NCI-H524 treated with DMSO at 0.1 percent for 48 hours (cell line): ENCODE data around the gene ASTL.
"Not testable (repeated sequence)": the region's sequence is repeated elsewhere in the genome, so short reads cannot be mapped to it uniquely, and the experiment has no call there.

Source experiments
- DNase-seq: peaks from one replicate; lab custom pipeline; 2025; lab: John Stamatoyannopoulos, UW

The ASTL gene

DNA sequence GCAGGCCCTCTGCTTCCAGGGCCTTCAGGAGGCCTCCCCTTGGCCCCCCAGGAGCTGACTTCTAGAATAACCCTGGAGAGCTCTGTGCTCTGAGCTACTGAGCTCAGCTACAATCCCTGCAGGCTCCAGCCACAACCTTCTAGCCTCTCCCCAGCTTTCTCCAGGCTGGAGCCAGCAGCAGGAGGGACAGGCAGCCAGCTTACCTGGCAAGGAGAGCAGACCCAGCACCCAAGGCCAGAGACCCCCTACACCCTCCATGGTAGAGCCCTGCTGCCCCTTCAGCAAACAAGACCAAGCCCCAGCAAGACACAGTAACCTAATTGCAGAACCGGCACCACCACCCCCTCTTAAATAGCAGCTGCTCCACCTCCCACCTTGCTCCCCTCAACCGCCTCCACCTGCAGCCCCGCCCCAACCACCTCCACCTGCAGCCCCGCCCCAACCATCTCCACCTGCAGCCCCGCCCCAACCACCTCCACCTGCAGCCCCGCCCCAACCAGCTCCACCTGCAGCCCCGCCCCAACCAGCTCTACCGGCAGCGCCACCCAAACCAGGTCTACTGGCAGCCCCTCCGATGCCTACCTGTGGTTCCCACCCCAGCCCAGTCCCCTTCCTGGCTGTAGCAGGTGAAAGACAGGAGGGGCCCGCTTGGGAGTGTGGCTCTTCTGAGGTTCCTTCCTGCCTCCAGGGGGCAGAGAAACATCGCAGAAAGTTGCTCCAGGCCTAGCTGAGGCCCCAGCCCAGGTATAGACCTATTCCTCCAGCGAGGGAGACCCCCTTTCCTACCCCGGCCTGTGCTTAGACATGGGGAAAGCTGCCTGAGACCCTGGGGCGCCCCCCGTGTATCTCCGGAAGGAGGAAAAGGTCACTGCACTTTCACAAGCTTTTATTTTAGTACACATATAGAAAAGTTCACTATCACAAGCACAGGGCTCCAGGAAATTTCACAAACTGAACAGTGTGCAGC, at the start of gene ASTL:
Gene ASTL (minus strand): TSS at position 324 of the 967 bp plus-strand sequence. CDS start 66 bp downstream, at position 258.
- no peak for DNase-seq

DNA sequence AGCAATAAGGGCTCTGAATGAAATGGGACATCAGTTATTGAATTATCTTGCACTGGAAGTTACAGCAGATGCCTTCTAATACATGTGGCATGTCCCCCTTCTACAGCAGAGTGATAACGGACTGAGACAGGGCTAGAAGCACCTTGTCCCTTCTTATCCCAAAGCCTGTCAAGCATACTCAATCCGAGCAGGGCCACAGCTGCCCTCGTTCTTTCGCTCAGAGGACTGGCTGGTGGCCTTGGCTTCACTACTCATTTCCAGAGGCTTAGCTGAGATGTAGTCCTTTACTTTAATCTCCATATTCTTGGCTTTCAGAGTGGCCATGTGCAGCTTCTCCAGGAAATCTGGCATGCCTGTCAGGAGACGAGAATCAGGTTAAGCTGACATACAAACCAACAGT, 48.3 kb upstream of the ASTL start:
- DNase-seq: no peak

DNA sequence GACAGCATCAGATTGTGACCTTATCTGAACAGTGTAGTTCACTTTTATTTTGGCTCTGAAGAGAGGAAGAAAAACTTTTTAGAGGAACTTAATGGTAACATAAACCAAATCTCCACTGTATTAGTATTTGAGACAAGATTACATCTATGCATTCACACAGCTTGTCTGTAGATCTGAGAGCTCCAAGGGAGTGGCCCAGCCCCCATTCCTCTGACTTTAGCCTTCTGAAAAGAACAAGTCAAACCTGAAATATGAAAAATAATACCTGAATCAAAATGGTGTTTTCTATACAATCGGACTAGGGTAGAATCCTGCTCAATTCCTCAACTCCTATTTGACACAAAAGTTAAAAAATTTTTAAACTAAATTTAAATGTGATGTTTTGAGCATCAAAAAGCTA, 47.2 kb upstream of the ASTL start:
- DNase-seq: no peak

DNA sequence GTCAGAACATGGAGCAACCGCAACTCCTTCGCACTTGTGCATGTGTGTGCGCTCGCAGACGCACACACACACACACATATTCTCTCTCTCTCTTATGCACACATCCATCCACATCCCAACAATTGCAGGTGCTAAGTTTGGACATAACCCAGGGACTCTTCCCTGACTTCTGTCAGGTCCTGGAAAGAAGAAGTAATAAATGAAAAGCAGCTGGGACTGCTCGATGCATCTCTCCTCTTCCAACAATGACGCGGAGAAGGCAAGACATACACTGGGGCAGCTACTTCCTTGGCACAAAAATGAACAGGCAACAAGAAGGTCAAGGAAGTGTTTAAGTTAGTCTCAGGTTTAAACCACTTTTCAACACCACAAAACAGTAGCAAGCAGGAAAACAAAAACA, 46.7 kb upstream of the ASTL start:
- DNase-seq: no peak

DNA sequence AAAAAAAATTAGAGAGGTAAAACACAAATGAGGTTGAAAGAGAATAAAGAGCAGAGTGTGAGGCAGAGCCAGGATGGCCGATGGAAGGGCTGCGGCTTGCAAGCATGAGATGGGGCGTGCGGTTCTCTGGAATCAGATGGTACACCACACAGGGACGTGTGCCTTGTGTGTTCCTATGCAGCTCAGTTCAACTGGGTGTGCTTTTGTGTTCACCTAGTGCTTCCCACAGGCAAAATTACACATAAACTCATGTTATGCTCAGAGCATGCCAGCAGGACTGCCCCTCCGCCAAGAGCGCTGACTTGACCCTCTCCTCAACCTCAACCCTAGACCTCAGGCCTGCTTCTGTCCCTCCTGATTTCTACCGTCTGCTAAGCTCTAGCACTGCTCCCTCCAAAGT, 45.9 kb upstream of the ASTL start:
- no peak for DNase-seq

DNA sequence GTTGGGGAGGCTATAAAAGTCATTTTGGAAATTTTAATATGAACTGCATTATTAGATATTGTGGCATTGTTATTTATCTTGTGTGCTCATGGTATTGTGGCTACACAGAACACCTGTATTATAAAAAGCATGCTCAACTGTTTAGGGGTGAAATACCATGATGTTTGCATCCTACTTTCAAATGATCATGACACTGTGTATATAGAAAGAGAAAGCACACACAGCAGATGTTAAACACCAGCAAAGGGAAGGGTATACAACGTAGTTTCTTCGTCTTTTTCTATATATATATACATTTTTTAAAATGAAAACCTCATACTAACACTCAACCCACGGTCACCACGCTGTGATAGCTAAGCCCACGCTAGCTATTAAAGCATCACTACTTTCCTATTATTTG, 43.2 kb upstream of the ASTL start:
- DNase-seq: no peak

DNA sequence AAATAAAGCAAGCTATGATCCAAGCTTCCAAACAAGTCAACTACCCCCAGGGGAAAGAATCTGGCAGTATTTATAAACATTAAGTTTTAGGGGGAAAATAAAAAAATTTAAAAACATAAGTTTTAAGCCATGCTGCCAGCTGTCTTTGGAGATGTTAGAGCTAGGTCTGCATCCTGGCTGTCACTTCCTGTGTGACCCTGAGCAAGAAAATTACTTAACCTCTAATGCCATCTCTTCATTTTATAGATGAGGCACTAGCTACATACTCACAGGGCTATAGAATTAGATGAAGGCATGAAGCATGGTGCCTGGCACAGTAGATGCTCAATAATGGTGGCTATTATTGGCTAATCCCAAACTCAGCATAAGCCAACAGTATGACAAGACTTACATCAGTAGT, 42.2 kb upstream of the ASTL start:
- no peak for DNase-seq

DNA sequence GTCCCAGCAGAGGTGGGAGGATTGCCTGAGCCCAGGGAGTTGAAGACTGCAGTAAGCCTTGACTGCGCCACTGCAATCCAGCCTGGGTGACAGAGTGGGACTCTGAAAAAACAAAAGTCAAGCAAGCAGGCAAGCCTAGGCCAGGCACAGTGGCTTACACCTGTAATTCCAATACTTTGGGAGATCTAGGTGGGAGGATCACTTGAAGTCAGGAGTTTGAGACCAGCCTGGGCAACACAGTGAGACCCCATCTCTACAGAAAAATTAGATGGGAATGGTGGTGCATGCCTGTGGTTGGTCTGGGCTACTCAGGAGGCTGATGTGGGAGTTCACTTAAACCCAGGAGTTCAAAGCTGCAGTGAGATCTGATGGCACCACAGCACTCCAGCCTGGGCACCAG, 41.7 kb upstream of the ASTL start:
- no peak for DNase-seq

DNA sequence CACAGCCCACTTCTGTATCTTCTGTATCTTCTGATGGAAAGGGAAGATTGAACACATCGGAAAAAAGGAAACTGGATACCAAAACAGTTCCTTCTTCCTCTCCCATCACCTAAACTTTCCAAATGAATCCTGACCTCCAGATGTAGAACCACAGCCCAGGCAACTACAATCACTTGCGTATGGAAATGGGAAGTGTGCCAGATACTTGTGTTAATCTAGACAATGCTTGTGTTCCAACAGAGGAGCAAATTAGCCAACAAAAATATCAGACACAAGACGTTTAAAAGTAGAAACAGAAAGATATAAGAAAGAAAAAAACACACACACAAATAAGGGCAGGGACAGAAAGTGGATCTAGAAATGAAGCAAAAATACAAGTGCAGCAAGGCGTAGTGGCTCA, 38.4 kb upstream of the ASTL start:
- no peak for DNase-seq

DNA sequence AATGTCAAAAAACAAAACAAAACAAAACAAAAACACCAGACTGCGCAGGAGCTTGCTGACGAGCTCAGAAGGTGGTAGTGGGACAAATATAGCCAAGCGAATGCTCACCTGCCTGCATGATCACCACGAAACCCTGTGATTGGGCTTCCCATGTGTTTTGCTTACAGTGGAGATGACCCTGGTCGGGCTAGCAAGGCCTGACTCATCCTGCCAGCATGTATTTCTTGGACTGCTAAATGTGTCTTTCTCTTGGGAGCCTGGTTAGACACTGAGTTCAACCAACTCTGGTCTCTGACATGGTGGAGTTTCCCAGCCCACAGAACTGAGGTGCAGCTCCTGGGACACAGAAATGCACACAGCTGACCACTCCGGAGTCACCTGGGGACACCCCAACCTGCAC, 37.6 kb upstream of the ASTL start:
- DNase-seq: no peak

DNA sequence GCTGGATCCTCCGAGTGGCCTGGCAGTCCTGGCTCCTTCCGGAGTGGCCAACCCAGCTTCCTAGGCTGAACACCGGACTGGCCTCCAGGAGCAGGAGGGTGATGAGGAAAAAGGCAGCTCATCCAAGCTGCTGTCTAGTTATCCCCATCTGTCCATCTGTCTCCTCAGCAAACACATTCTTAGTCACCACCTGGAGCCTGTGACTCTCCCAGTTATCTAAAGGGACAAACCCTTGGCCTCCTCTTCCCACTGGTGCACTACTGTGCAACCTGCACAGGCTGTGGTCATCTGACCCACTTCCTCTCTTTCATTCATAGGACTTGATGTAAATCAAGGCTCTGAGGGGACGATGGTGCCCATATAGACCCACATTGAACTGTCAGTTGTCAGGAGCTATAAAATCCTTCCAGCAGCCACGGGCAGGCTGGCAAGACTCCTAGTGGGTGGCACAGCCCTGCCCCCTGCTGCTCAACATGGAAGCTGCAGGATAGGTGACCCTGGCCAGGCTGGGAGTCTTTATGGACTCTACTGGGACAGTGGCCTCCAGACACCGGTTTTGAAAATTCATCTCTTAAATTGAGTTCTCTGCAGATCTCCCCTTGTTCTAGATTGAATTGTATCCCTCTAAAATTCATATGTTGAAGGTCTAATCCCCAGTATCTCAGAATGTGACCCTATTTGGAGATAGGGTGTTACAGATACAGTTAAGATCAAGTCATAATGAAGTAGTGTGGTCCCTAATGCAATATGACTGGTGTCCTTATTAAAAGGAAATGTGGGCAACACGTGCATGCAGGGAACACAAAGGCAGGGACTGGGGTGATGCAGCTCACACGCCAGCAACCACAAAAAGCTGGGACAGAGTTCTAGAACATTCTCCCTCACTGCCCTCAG, 36.2 kb upstream of the ASTL start:
- DNase-seq: peak; percentile 76

DNA sequence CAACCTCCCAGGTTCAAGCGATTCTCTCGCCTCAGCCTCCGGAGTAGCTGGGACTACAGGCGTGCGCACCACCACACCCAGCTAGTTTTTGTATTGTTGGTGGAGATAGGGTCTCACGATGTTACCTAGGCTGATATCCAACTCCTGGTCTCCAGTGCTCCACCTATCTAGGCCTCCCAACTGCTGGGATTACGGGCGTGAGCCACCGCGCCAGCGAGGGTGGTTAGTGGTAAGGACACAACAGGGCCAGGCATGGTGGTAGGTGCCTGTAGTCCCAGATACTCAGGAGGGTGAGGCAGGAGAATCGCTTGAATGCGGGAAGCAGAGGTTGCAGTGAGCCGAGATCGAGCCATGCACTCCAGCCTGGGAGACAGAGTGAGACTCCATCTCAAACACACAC, 33.5 kb upstream of the ASTL start:
- DNase-seq: no peak

DNA sequence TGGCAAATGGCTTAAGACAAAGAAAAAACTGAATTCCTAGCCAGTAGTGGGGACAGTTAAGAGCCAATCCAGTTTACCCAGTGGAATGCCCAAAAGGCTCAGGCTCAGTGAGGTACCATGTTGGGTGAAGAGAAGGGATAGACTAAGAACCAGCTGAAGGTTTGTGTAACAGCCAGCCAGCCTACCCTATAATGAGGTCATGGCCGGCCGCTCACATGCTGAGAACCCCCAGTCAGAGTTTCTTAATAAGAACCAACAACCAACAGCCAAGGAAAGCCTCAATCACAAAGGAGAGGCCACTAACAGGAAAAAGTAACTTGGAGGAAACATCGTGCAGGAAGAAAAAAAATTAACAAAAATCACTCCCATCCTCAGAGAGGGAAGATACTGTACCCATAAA, 32.3 kb upstream of the ASTL start:
- no peak for DNase-seq

DNA sequence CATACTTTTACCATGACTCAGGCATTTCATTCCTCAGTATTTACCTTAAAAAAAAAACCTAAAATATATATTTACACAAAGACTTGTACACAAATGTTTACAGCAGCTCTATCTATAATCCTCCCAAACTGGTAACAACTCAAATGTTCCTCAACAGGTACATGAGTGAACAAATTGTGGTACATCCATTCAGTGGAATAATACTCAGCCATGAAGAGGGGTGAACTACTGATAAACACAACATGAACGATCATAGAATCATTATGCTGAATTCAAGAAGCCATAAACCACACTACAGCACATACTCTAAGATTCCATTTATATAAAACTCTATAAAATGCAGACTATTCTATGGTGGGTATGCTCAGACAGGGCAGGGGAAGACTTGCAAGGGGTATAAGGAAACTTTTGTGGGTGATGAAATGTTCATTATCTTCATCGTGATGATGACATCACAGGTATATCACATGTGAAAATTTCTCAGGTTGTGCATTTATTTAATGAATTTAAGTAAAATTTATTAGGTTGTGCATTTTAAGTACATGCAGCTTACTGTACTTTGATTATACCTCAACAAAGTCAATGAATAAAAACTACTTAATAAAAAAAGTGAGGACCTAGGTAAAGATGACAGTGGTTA, 31.7 kb upstream of the ASTL start:
- no peak for DNase-seq

DNA sequence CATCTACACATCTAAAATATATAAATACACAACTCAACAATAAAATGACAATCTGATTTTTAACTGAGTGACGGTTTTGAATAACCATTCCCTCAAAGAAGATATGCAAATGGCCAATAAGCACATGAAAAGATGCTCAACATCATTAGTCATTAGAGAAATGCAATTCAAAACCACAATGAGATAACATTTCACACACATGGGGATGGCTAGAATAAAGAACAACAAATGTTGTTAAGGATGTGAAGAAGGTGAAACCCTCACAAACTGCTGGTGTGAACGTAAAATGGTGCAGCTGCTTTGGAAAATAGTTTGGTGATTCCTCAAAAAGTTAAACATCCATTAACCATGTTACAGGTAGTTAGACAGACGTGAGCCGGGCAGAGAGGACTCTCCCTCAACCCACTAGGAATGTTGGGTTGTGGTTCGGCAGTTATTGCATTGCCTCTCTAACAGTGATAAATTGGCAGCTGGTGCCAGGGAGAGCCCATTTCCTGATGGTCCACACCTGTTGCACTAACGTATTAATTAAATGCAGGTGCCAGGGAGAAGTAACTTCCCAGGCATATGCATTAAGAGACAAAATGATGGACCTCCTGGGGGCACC, 29.2 kb upstream of the ASTL start:
- no peak for DNase-seq

DNA sequence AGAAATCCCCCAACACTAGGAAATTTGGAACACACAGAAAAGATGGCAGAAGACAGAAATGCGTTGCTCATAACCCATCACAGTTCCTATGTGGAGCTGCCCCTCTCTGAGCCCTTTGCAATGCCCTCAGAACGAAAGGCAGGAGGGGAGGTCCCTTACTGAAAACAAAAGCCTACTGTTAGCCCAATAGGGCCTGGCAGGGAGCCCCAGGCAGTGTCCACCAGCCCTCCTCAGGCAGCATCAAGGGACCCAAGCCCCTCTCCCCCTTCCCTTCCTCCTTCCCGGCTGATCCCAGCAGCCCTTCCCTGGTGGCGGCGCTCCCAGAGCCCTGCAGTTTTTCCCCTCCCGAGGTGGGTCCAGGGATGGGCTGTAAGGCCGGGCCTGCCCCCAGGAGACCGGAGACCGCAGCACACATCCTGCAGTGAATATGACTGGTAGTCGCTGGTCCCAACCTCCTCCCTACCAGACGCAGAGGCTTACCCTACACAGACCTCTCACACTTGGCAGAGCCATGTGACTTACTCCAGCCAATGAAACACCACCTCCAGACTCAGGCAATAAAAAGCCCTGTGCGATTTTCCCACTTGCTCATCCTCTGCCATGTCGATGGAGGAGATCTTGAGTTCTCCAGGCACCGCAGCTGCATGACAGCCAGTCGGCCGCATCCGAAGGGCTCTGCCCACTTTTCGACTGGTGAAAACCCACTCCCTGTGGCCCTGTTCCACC, 26.3 kb upstream of the ASTL start:
- DNase-seq: no peak

DNA sequence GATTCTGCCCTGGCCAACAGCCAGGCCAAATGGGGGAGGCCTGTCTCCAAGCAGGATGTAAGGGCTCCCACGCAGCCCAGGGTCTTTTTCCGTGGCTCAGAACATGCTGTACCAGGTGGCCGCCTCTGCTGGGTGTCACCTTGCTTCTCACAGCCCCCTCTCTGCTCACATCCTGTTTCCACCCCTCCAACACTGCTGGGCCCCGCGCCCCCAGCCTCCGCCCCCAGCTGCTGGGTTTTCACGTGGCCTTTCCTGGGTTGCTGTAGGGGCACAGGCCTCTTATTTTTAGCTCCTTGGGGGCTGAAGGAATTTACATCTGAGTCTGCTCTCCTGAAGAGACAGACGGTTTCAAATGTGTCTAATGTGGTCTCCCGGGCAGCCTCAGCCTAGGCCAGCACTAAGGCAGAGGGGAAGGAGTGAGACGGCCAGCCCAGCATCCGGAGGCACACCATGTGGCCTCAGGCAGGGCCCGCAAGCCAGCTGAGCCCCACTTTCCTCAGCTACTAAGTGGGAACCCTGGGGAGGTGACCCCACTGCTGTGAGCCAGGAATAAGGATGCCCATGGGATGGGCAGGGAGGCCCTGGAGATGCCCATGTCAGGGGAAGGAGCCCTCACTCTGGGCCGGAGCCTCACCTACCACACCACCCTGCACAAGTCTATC, 25.6 kb upstream of the ASTL start:
- DNase-seq: no peak

DNA sequence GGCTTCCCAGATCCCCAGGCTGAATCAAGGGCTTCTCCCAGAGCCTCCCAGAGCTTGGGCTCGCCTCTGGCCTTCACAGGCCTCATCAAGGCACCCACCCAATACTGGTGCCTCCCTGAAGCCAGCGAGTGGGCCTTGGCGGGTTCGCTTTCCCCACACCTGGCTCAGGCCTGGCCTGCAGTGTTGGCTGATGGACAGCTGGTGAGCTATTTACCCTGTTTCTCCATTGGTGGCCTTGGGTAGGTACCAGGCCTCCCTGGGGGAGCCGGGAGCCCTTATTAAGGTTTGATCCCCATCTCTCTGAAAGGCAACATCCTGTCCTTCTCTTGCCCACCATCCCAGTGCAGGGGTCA, 25.1 kb upstream of the ASTL start:
- no peak for DNase-seq

DNA sequence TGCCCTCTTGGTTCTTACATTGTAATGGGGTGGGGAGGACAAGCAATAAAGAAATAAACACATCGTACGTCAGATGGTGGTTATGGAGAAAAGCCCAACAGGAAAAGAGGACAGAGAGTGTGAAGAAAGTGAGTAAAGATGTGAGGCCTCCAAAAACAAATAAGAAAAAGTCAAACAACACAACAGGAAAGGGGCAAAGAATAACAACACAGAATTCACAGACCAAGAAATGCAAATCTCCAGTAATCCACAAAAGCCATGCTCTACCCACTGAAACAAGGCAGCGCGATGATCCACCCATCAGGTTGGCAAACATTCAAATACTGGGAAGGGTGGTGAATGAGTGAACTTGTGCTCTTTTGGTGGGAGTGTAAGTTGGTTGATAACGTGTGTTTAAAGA, 23.6 kb upstream of the ASTL start:
- no peak for DNase-seq

DNA sequence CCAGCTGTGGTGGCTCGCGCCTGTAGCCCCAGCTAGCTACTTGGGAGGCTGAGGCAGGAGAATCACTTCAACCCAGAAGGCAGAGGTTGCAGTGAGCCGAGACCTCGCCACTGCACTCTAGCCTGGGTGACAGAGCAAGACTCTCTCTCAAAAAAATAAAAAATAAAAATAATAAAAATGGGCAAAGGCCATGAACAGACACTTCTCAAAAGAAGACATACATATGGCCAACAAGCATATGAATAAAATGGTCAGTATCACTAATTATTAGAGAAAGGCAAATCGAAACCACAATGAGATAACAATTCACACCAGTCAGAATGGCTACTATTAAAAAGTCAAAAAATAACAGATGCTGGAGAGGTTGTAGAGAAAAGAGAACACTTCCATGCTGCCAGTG, 22.1 kb upstream of the ASTL start:
- not testable (repeated sequence) for DNase-seq
